Germinal center (tissue), 1 donor: ENCODE data around the gene ARSA.
"Not testable (repeated sequence)": the region's sequence is repeated elsewhere in the genome, so short reads cannot be mapped to it uniquely, and the experiment has no call there.

Source experiments
- DNase-seq: peaks from one replicate; pipeline ENCODE4 v3.0.0; 2012; ENCODE audit warnings: mixed read lengths, low spot score

ARSA gene

DNA sequence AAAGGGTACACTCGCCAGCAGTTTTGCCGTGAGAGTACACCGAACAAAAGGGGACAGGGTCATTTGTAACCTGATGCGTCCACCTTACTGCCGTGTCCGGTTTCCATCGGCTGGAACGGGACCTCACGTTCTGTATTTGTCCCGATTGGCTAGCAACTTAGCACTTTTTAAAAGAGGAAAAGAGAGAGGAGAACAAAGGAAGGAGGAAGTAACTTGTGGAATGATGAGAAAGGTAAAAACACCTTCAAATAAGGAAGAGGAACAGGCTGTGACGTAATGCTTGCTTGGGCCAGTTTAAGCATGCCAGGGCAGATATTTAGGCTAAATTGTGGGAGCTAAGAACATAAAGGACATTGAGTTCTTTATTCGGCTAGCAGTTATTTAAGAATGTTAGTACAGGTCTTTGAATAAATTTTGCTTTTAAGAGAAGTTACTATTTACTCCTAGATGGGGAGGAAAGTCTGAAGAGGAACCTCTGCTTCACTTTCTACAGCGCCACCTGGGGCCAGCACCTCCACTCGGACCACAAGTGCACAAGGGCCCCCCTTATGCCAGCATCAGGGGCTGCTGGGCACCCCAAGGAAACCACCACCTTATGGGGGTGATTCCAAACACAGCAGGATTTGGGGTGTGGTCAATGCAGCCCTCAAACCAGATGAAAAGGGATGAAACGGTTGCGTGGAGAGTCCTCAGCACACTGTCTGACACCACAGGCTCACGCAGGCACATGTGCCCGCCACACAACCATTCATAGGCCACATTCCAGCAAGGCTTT lies 5.8 kb downstream of the ARSA start:
- DNase-seq: no peak

DNA sequence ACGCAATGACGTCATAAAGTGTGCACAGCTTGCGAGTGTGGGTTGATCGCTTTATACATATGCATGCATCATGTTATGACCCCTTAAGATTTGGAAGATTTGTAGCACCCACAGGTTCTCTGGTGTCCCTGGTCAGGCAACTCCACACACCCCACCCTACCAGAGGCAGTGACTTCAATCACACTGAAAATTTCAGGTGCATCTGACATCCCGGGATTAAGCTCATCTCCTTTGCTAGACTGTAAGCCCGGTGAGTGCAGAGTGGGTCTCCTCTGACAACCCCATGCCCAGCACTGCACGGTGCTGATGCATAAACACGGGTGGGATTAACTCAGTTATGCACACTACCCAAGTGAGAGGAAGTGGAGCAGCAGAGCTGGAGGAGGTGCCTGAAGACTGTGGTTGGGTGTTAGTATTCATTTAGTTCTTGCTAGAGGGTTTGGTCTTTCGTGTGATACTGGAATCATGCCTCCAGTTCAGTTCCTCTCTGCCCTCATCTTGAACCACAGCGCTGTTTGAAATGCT lies 6.5 kb downstream of the ARSA start:
- no peak for DNase-seq

DNA sequence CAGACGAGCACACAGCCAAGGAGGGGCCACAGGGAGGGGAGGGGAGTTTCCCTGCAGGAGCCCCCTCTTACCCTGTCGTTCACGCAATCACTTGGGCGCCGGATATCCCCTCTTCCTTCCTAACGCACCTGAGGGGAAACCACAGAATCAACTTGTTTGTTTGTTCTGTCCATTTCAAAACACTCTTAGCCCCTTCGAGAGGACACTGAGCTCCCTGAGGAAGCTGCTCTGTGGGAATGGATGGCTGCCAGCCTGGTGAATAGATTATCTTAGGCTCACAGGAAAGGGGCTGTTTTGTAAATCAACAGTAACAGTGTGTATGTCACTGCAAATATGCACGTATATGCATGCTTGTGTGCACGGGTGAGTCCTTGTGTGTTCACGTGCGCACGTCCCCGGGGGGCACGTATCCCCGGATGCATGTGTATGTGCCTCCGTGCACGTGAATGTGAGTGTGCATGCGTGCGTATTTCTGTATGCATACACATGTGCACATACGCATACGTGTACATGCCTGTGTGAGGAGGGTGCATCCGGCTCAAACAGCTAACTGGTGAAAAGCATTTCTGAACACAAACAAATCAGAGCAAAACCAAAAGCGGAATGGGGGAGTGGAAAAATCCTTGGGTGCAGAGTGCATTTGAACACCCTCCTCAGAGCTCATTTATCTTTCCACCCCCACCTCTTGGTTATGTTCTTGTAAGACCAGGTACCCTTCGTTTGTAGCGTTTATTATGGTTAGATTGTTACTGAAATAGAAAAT lies 7.2 kb downstream of the ARSA start:
- DNase-seq: peak; percentile 81

DNA sequence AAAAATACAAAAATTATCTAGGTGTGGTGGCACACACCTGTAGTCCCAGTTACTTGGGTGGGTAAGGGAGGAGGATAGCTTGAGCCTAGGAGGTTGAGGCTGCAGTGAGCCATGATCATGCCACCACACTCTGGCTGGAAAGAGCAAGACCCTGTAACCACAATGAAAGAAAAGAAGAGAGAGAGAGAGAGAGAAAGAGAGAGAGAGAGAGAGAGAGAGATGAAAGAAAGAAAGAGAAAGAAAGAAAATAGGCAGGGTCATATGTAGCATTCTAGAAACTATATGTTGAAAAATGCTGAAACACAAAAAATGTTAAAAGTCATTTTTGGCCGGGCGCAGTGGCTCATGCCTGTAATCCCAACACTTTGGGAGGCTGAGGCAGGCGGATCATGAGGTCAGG lies 13.7 kb downstream of the ARSA start:
- not testable (repeated sequence) for DNase-seq

DNA sequence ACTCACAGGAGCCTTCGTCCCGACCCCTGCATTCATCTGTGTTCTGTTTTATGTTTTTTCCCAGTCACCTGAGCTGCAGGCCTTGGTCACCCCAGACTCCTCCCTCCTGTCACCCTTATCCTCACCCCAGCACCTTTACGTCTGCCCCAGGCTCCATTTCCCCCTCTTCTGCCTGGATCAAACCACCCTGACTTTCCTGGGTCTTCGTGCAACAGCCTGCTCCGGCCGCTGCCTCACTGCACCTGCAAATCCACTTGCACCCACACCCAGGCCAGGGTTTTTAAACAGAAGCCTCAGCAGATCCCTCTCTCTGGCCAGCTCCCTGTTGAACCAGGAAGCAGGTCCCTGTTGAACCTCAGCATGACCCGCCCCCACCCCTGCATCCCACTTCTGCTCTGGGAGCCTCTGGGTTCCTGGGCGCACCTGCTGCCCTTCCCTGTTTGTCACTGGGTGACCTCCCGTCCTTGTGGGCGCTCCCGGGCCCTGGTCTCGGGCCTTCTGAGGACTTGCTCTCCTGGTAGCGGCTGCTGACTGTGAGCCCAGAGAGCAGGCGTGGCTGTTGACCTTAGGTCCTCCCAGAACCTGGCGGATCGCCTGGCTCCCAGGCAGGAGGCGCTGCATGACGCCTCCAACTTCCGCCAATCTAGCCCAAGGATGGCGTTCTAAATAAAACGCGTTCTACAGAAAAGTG lies 14.5 kb downstream of the ARSA start:
- no peak for DNase-seq

DNA sequence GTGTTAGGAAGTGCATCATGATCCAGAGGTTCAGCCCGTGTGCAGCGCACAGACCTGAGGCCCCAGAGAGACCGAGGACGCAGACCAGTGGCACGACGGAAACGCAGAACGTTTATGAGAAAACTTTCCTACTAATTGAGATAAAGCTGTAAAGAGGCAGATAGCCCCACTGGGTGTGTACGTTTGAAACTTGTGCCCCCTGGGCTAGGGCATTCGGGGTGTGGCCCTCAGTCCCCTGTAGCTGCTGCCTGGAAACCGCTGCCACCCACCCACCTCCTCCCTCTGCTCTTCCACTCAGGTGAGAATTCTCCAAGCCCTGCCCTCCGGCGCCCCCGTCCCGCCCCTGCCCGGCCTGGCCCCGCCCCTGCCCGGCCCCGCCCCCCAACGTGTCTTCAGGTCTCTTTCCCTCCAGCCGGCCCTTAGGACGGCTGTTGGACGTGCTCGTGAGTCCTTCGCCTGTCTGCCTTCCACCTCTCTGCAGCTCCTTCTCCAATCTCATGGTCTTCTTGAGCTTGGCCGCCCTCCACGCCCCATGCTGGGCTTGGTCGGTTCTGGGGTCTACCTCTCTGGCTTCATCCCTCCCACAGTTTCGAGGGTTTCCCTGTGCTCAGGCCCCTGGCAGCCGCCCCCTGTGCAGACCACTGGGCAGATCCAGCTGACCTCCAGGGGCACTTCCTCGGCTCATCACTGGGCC lies 15.3 kb downstream of the ARSA start:
- peak; percentile 82 for DNase-seq

DNA sequence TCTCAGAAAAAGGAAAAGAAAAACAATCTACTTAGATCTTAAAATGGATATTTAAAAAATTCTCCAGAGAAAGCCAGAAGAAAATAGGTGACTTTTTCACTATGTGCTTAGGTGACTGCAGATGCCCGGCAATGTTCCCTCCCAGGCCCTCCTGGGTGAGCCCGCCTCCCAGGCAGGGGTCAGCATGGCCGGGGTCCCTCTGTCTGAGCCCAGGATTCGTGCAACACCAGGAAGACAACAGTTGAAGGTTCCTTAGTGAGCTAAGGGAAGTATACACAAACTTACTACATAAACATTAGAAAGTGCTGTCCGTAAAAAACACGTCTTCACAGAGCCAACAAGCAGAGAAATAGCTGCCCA lies 15.8 kb downstream of the ARSA start:
- no peak for DNase-seq

DNA sequence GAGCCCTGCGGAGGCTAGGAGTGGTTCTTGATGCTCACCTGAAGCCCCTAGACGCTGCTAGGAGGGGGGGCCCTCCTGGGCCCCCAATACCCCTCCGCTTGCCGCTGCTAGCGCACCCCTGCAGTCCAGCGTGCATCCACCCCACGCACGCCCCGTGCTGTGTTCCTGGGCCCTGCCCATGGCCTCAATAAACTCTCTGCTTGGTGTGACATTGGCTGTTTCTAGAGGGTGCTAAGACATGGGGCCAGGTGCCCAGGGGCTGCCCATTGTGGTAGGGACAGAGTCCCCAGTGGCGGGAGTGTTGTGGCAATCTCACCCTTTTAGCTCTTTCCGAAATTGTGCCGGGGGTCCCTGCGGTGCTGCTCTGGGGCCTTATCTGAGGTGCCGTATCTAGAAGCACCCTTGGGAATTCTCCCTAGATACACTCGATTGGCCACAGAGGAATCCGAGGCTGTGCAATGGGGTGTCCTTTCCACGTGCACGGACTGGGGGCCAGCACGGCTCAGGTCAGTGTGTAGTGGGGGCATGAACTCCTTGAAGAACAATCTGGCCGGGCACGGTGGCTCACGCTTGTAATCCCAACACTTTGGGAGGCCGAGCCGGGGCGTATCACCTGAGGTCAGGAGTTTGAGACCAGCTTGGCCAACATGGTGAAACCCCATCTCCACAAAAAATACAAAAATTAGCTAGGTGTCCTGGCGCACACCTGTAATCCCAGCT lies 16.5 kb downstream of the ARSA start:
- no peak for DNase-seq

DNA sequence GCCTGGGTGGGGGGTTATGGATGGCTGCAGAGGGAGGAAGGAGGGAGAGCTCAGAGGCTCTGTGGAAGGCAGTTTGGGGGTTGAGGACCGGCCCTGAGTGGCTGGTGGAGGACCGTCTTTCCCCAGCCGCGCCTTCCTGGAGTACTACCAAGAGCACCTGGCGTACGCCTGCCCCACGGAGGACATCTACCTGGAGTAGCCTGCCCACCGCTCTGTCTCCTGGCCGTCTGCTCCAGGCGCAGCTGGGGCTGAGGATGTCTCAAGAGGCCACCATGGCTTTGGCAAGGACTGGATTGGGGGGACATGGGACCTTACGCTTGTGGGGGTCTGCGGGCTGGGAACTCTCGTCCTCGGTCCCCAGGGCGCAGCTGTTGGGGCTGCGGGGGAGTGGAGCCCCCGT lies 17.4 kb downstream of the ARSA start:
- no peak for DNase-seq

DNA sequence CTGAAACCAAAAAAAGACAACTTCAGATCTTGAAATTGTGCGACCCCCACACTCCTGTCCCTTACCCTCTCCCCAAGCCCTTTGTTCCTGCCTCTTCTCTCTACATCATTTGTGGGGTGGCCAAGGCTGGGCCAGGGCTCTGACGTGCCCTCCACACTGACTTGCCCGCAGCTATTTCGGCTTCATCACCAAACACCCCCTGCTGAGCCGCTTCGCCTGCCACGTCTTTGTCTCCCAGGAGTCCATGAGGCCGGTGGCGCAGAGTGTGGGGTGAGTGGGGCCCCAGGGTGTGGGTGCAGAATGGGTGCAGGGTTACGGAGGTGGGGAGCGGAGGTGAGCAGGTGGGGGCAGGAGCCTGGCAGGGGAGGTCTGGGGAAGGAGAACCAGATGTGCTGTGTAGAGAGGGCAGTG lies 17.9 kb downstream of the ARSA start:
- DNase-seq: no peak

DNA sequence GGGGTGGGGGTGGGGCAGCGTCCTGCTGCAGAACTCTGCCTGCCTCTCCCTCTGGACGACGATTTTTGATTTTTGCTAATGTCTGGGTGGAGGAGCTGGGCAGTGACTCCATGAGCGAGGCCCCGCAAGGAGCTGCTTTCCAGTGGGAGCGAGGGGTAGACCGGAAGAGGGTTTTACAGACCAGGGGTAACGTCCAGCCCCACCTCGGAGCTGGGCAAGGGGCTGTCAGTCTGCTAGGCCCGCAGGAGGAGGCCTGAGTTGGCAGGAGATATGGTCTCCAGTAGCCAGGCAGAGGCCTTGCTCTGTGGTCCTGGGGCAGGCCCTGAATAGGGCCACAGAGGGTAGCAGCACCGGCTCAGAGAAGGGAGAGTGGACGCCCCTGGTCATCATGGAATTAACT lies 18.4 kb downstream of the ARSA start:
- DNase-seq: no peak

DNA sequence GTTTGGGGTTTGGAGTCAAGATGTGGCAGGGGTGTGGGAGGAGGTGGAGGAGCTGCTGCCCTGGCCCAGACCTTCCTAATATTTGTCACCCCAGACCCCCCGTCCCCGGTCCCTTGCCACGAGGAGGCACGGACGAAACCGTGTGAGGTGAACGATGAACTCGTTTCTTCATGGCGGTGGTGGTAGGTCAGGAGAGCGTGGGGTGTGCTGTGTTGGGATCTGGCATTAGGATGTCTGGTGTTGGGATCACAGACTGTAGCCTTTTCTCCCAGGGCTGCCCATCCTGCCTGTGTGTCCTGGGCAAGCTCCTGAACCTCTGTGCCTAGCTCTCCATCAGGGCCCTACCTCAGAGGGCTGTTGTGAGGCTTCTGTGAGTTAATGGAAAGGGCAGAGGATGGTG lies 19.0 kb downstream of the ARSA start:
- DNase-seq: no peak

DNA sequence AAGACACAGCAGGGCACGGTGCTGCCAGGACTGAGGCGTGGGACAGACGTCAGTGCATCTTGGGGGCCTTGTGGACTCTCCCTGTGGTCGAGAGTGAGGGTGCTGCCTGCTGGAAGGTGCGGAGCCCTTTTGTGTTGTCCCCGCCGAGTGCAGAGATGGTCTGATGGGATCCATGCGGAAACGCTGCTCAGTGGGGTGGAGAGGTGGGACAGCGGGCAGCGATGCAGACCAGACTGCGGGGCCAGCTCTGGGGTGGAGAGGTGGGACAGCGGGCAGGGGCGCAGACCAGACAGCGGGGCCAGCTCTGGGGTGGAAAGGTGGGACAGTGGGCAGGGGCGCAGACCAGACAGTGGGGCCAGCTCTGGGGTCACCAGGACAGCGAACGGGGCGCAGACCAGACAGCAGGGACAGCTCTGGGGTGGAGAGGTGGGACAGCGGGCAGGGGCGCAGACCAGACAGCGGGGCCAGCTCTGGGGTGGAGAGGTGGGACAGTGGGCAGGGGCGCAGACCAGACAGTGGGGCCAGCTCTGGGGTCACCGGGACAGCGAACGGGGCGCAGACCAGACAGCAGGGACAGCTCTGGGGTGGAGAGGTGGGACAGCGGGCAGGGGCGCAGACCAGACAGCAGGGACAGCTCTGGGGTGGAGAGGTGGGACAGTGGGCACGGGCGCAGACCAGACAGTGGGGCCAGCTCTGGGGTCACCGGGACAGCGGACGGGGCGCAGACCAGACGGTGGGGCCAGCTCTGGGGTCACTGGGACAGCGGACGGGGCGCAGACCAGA lies 19.7 kb downstream of the ARSA start:
- DNase-seq: not testable (repeated sequence)

DNA sequence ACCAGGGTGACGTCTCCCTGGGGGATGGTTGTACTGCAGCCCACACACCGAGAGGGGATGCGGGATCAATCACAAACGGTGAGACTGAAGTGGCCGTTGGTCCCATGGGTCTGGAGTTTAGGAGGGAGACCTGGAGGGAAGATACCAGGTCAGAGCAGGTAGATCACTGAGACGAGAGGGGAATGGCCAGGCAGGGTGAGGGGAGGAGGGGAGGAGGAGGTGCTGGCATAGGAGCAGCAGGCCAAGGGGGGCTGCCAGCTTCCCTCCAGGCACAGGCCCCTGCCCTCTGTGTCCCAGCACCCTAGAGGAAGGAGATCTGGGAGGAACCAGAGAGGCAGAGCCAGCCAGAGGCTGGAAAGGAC lies 20.3 kb downstream of the ARSA start:
- DNase-seq: no peak

DNA sequence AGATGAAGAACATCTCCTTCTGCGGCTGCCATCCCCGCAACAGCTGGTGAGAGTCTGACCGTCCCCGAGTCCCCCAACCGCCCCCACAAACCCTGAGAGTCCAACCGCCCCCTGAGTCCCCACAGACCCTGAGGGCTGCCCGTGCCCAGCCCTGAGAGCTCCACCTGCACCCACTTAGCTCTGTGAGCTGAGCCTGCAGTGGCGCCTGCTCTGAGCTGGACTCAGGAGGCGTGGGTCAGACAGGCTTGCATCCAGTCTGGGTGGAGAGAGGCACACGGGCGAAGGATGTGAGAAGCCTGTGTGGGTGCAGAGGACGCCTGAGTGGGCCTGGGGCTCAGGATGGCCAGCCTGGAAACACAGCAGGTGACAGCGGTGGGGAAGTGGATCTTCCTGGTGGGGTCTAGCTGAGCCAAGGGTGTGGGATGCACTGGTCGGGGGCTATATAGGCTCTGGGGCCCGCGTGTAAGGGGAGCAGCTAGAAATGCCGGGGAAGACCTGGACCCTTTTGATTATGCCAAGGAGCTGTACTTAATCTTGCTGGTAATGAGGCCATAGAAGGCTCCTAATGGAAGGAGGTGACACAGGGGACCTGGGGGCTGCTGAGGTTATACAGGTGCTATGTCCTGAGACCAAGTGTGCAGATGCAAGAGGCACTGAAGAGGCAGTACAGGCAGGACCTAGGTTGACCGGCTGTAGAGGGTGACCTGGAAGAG lies 20.9 kb downstream of the ARSA start:
- no peak for DNase-seq

DNA sequence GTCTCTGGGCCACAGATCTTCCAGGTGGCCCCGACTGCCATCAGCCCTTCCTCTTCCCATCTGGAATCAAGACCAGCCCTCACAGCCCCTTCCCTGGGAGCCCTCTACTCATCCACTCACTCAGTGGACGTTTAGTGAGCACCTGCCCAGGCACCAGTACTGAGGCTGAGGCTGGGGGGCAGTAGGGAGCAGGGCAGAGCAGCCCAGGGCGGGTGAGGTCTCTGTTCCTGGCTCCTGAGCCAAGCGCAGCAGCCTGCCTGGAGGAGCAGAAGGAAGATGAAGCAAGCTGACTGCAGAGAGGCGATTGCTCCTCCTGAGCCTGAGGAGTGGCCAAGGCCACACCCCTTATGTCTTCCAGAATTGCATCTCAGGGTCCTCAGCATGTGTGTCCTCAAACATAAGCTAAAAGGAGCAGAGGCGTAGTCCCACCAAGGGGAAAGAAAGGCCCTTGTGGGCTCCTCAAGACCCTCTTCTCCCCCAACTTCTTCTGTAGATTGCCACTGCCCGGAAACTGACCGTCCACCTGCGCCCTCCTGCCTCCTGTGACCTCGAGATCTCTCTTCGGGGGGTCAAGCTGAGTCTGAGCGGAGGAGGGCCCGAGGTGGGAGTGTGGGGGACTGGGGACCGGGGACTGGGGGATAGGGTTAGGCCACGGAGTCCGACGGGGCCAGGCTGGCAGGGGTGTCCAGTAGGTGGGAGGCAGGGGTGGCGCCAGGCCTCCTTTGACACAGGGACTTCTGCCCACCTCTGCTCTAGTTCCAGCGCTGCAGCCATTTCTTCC lies 21.6 kb downstream of the ARSA start:
- no peak for DNase-seq

DNA sequence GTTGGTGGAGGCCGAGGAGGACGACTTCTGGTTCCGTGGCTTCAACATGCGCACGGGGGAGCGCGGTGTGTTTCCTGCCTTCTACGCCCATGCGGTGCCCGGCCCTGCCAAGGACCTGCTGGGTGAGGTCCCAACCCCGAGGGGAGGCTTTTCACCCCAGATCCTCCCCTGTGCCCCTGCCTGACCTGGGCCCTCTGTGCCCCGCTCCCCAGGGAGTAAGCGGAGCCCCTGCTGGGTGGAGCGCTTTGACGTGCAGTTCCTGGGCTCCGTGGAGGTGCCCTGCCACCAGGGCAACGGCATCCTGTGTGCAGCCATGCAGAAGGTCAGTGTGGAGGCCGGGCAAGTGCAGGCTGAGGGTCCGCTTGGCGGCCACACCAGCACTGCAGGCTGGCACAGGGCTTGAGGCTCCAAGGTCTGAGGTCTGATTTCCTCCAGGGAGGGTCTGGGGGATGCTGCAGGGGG lies 22.3 kb downstream of the ARSA start:
- DNase-seq: no peak

DNA sequence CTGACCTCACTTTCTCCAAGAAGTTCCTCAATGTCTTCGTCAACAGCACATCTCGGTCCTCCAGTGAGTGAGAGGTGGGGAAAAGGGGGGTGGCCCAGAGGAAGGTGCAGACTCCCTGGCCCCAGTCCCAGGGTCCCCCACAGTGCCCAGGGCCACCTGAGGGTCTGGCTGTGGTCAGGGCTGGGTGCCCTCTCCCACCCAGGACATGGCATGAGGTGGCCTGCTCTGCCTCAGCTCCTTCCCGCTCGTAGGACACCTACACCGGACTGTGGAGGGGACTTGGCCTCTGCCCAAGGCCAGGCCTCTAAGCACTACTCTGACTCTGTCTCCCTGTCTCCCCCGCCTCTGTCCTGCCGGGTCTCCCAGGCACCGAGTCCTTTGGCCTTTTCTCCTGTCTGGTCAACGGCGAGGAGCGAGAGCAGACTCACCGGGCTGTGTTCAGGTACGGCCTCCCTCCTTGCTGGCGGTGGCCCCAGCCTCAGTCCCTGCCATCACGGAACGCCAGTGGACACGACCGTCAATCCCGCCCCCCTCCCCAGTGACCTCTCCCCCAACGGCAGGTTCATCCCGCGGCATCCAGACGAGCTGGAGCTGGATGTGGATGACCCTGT lies 22.8 kb downstream of the ARSA start:
- DNase-seq: no peak
